Activated CD8-positive, alpha-beta memory T cell treated with anti-CD3 and anti-CD28 coated beads for 1 hour (primary cell): ENCODE measurements around the gene ZNF710.

Experiments
- DNase-seq, 2 donors: peaks; one replicate each; pipeline ENCODE4 v3.0.0-alpha.2; 2020; ENCODE audit warnings: low read depth in 1 of 2; ENCODE audit errors: extremely low read depth in 1 of 2

The ZNF710 gene

GRCh38 chr15:90018216-90018831, 17.2 kb downstream of the ZNF710 start:
- no peak for DNase-seq

- DNase-seq = no peak
Observed at GRCh38 chr15:90019611-90020010, 18.5 kb downstream of the ZNF710 start.

DNA sequence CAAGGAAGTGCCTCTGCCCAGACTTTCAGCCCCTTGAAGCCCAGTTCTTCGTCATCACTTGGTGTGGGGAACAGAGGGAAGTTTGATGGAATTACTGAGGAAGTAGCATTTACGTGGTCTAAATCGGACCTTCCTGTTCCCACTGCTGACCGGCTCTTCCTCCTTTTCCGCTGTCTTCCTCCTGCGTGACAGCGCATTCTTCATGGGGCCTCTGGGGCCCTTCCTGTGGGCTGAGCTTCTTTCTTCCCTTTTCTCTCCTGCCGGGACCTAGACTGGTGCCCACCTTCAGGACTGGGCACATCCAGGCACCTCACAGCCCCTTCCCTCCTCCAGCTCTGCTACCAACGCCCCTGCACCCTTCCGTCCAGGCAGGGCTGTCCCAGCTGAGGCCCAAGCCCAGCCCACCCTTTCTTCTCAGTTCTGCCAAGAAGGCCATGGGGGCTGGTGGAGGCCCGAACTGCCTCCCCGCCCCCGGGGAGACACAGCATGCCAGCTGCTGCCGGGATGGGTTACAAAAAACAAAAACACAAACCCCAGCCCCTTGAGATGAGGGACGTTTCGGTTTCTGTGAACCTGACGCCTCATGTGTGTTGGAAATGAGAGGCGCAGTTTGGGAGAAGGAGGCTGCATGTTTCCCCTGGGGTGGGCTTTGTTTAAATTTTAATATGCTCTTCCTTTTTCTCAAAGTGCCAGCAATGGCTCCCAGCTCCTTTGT, 19.1 kb downstream of the ZNF710 start:
- DNase-seq = no peak

DNA sequence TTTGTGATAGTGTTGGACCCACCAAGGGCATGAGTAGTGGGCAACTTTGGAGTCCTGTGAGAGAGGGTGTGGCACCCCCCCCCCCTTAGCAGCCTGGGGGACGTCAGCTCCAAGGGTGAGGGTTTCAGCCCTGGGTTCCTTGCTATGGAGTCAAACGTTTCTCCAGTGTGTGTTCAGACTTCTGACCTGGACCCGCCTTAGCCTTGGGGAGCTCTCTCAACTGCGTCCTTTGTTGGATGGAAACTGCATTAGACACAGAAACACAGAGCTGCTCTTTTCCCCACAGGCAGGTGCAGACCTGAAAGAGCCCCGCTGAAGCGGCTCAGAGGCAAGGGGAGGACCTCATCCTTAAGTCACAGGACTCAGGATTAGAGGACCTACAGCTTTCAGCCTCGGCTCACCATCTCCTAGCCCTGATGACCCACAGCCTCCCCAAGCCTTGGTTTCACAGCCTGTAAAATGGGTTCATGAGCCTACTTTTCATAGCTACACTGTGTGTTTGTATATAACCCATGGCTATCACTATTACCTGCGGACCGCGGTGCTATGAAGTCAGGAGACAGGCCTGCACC, 19.9 kb downstream of the ZNF710 start:
- DNase-seq = no peak

GRCh38 chr15:90022345-90022744, 21.2 kb downstream of the ZNF710 start:
- no peak for DNase-seq

- DNase-seq = no peak
Observed at GRCh38 chr15:90022905-90023700, 22.0 kb downstream of the ZNF710 start.

- DNase-seq = no peak
Observed at GRCh38 chr15:90024406-90024805, 23.3 kb downstream of the ZNF710 start.

GRCh38 chr15:90025489-90026033, 24.4 kb downstream of the ZNF710 start:
- DNase-seq = no peak

DNA sequence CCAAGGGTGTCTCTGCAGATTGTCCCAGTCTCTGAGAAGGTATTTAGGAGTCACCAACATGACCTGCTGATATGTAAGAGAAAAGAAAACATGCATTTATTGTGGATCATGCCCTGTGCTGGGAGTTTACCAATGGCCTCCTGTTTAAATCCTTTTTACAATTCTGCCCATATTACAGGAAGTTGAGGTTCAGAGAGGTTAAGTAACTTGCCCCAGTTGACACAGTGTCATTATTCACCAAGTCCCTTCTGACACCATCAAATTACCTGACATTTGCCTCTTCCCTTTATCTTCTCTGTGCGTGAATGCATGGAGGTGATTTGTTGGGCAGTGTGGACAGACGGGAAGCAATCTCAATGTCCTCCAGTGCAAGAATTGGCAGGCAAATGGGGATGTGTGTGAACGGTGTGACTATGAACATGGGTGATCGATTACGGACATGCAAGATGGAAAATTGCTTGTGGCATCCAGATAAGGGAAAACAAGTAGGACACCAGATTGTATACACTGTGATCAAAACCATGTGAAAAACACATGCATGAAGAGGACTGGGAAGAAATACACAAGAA, 27.3 kb downstream of the ZNF710 start:
- DNase-seq = no peak

DNA sequence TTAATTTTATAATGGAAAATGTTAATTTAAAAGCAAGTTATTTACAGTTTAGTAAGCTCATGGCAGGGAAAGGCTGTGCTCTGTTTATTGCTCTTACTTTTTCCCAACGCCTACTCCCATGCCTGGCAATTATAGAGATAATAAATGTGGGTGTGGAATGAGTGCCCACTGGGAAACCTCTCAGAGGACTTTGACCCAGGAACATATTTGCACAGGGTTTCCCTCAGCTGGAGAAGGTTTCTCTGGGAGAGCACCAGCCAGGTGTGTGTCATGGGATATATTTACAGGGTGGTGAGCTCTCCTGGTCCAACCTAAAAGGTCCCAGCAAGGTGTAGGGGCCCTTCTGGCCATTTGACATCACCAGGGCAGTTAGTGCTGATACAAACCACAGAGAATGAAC, 27.9 kb downstream of the ZNF710 start:
- no peak for DNase-seq

GRCh38 chr15:90030376-90030775, 29.3 kb downstream of the ZNF710 start:
- DNase-seq = no peak

DNA sequence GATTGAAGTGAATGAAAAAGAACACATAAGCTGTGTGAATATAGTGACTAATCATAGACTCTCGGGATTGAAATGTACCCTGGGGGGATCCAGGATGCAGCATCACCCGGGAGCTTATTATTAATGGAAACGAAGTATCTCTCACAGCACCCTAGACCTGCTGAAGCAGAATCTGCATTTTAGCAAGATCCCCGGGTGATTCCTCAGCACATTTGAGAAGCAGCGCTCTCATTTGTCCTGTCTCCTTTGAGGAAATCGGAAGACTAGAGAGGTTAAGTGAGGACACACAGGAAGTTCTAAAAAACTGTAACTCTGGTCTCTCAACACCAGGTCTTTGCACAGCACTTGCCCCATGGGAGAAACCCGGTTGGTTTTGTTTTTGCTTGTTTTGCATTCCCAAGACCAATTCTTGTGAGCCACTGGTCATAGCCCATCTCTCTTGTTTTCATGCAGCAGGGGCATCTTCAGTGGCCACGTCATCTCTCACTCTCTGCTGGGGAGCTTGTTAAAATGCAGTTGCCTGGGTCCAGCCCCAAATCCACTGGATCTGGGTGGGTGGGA, 30.2 kb downstream of the ZNF710 start:
- no peak for DNase-seq

- DNase-seq = no peak
Observed at GRCh38 chr15:90033006-90033405, 31.9 kb downstream of the ZNF710 start.

DNA sequence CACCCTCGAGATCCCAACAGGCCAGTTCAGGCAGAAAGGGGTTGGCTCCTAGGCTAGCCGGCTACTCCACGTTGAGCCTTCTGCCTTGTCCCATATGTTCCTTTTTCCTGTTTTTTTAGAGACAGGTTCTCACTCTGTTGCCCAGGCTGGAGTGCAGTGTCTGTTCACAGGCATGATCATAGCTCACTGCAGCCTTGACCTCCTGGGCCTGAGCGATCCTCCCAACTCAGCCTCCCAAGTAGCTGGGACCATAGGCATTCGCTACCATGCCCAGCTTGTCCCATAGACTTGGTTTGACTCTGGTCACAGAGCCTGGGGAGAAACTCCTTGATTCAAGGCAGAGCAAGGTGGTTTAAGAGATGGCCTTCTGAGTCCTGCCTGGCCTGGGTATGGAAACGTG, 32.3 kb downstream of the ZNF710 start:
- DNase-seq = no peak

- no peak for DNase-seq
Observed at GRCh38 chr15:90035095-90035839, 34.1 kb downstream of the ZNF710 start.

GRCh38 chr15:90035840-90036230, 34.7 kb downstream of the ZNF710 start:
- no peak for DNase-seq

DNA sequence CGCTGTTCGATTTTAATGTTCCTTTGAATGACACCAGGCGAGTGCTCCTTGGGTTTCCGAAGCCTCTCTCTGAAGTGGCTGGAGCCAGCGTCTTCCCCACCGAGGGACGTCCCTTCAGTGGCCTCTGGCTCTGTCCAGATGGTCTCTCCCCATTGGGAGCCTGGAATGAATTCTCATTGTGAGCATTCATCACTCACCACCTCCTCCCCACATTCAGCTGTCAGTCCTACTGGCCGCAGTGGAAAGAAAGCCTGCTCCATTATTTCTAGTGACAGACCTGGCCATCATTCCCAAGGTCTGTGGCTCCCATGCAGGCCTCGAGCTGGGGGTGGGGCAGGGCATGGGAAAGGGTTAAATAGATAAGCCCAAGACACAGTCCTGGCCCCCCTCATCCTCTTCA, 35.2 kb downstream of the ZNF710 start:
- no peak for DNase-seq

- no peak for DNase-seq
Observed at GRCh38 chr15:90036806-90037510, 35.8 kb downstream of the ZNF710 start.

- DNase-seq = no peak
Observed at GRCh38 chr15:90037511-90037860, 36.4 kb downstream of the ZNF710 start.
